C4-2B (cell line): ENCODE results near the gene TEKT5.

Experiments
- ZFX ChIP-seq: fragments of 450-650 bp; IDR thresholded peaks from 2 replicates; pipeline ENCODE4 v1.6.1; 2017
- TF ChIP-seq, protein P1 (sequence below): fragments of 450-650 bp; conservative IDR thresholded peaks from 2 replicates; pipeline ENCODE4 v1.5.1; 2017; ENCODE audit warnings: mild to moderate bottlenecking

DNA sequence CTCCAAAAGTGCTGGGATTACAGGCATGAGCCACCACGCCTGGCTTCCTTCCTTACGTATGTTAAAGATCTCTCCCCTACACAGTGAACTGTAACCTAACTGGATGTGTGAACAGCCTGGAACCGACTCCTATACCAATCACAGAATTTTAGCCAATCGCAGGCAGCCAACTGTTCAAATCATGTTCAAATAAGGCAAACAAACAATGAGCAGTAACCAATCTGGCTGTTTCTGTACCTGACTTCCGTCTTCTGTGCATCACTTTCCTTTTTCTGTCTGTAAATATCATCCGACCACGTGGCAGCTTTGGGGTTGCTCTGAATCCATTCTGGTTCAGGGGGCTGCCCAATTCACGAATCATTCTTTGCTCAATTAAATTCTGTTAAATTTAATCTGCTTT, 27.5 kb downstream of the TEKT5 start:
- TF ChIP-seq, protein P1, sequence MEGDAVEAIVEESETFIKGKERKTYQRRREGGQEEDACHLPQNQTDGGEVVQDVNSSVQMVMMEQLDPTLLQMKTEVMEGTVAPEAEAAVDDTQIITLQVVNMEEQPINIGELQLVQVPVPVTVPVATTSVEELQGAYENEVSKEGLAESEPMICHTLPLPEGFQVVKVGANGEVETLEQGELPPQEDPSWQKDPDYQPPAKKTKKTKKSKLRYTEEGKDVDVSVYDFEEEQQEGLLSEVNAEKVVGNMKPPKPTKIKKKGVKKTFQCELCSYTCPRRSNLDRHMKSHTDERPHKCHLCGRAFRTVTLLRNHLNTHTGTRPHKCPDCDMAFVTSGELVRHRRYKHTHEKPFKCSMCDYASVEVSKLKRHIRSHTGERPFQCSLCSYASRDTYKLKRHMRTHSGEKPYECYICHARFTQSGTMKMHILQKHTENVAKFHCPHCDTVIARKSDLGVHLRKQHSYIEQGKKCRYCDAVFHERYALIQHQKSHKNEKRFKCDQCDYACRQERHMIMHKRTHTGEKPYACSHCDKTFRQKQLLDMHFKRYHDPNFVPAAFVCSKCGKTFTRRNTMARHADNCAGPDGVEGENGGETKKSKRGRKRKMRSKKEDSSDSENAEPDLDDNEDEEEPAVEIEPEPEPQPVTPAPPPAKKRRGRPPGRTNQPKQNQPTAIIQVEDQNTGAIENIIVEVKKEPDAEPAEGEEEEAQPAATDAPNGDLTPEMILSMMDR = no peak
- no peak for TF ChIP-seq ZFX
